ENCODE results near the gene MAML1.
A peak's percentile ranks its signal among the peaks of the same experiment; 100 is the strongest.

Gene MAML1

GRCh38 chr5:179791881-179792611 is 59.4 kb downstream of the MAML1 start:
- FAIRE-seq: no peak
- no peak for DNase-seq (ENCODE audit: insufficient read length, low spot score)

- no peak for DNase-seq (ENCODE audit: insufficient read length, low spot score)
- no peak for FAIRE-seq
Observed at GRCh38 chr5:179792612-179793467, 60.2 kb downstream of the MAML1 start.

- FAIRE-seq (peak; percentile 74), DNase-seq (ENCODE audit: insufficient read length, low spot score) (no peak)
Observed at GRCh38 chr5:179793468-179794139, 61.0 kb downstream of the MAML1 start, which contains the start of gene LTC4S. Gene LTC4S (plus strand): TSS chr5:179793986. CDS start chr5:179794081, 95 bp downstream.

GRCh38 chr5:179794171-179794570 is 61.5 kb downstream of the MAML1 start:
- DNase-seq (ENCODE audit: insufficient read length, low spot score) (no peak), FAIRE-seq (no peak)

- FAIRE-seq (no peak), DNase-seq (ENCODE audit: insufficient read length, low spot score) (no peak)
Observed at GRCh38 chr5:179794575-179794974, 62.0 kb downstream of the MAML1 start.

- FAIRE-seq: no peak
- DNase-seq (ENCODE audit: insufficient read length, low spot score): no peak
Observed at GRCh38 chr5:179795049-179795862, 62.6 kb downstream of the MAML1 start.

- DNase-seq (ENCODE audit: insufficient read length, low spot score) (peak; percentile 87), FAIRE-seq (peak; percentile 28)
Observed at GRCh38 chr5:179795863-179796833, 63.5 kb downstream of the MAML1 start.

- FAIRE-seq: no peak
Observed at GRCh38 chr5:179796877-179797608, 64.4 kb downstream of the MAML1 start.

GRCh38 chr5:179797741-179798140 is 65.1 kb downstream of the MAML1 start:
- FAIRE-seq: no peak
- DNase-seq (ENCODE audit: insufficient read length, low spot score): no peak

More at GRCh38 chr5:179796877-179797608, 64.4 kb downstream of the MAML1 start:
- no peak for DNase-seq (ENCODE audit: insufficient read length, low spot score)

- DNase-seq (ENCODE audit: insufficient read length, low spot score) (no peak), FAIRE-seq (no peak)
Observed at GRCh38 chr5:179798144-179798770, 65.6 kb downstream of the MAML1 start.

- FAIRE-seq (no peak), DNase-seq (ENCODE audit: insufficient read length, low spot score) (no peak)
Observed at GRCh38 chr5:179798771-179799643, 66.4 kb downstream of the MAML1 start.

GRCh38 chr5:179799644-179799973 is 67.0 kb downstream of the MAML1 start:
- no peak for DNase-seq (ENCODE audit: insufficient read length, low spot score)
- FAIRE-seq: no peak

- no peak for FAIRE-seq
Observed at GRCh38 chr5:179800071-179800695, 67.6 kb downstream of the MAML1 start.

GRCh38 chr5:179800696-179801201 is 68.1 kb downstream of the MAML1 start:
- FAIRE-seq: no peak
- DNase-seq (ENCODE audit: insufficient read length, low spot score): no peak

More at GRCh38 chr5:179800071-179800695, 67.6 kb downstream of the MAML1 start:
- DNase-seq (ENCODE audit: insufficient read length, low spot score): no peak

- FAIRE-seq (peak; percentile 51), DNase-seq (ENCODE audit: insufficient read length, low spot score) (peak; percentile 96)
Observed at GRCh38 chr5:179801304-179802206, 68.9 kb downstream of the MAML1 start.

Data from GM19239 (cell line).